HL-60 (cell line): Measurements from ENCODE around the gene PIM3.

ENCODE experiments used
- DNase-seq, 2 experiments: peaks; one replicate each; pipeline ENCODE4 v3.0.0-alpha.2; 2010 to 2020; ENCODE audit warnings: low read depth in 1 of 2, low spot score in 1 of 2
- H3K27ac ChIP-seq: fragments of 250-450 bp; sonication (Bioruptor Pico); replicated peaks from 2 replicates; pipeline ENCODE4 v1.5.1; 2020; ENCODE audit warnings: mild to moderate bottlenecking, moderate library complexity
- H3K27me3 ChIP-seq: fragments of 250-450 bp; sonication (Bioruptor Pico); 2 replicates; pipeline ENCODE4 v1.5.1; 2021; ENCODE audit warnings: mild to moderate bottlenecking, moderate library complexity; ENCODE audit not compliant: insufficient read depth, poor library complexity, severe bottlenecking
- H3K4me3 ChIP-seq: replicated peaks from 2 replicates; pipeline ENCODE4 v1.5.1; 2011; ENCODE audit warnings: mild to moderate bottlenecking, control low read depth, low read length; ENCODE audit not compliant: insufficient read depth
- GABPA ChIP-seq: IDR thresholded peaks from 2 replicates; pipeline ENCODE4 v1.6.1; 2012; ENCODE audit warnings: low read depth
- POLR2AphosphoS5 ChIP-seq: IDR thresholded peaks from 2 replicates; pipeline ENCODE4 v1.6.1; 2012; ENCODE audit warnings: low read depth
- SPI1 ChIP-seq: IDR thresholded peaks from 2 replicates; pipeline ENCODE4 v1.6.1; 2012; ENCODE audit warnings: low read depth, mild to moderate bottlenecking, borderline replicate concordance
- TF ChIP-seq, protein P1 (sequence below): IDR thresholded peaks from 2 replicates; pipeline ENCODE4 v1.6.1; 2012; ENCODE audit warnings: low read depth; ENCODE audit not compliant: insufficient replicate concordance
- TF ChIP-seq, protein P2 (sequence below): IDR thresholded peaks from one replicate; pipeline ENCODE4 v1.5.1; 2011; ENCODE audit warnings: low read length, control low read depth, inconsistent platforms; ENCODE audit not compliant: insufficient read depth

The PIM3 gene

GRCh38 chr22:49970528-49971231 is 10.1 kb downstream of the PIM3 start:
- H3K27me3 ChIP-seq, result no peaks in the 10 kb centered on the region
- peak; percentile 97 to 99 for DNase-seq
- TF ChIP-seq, protein P1, sequence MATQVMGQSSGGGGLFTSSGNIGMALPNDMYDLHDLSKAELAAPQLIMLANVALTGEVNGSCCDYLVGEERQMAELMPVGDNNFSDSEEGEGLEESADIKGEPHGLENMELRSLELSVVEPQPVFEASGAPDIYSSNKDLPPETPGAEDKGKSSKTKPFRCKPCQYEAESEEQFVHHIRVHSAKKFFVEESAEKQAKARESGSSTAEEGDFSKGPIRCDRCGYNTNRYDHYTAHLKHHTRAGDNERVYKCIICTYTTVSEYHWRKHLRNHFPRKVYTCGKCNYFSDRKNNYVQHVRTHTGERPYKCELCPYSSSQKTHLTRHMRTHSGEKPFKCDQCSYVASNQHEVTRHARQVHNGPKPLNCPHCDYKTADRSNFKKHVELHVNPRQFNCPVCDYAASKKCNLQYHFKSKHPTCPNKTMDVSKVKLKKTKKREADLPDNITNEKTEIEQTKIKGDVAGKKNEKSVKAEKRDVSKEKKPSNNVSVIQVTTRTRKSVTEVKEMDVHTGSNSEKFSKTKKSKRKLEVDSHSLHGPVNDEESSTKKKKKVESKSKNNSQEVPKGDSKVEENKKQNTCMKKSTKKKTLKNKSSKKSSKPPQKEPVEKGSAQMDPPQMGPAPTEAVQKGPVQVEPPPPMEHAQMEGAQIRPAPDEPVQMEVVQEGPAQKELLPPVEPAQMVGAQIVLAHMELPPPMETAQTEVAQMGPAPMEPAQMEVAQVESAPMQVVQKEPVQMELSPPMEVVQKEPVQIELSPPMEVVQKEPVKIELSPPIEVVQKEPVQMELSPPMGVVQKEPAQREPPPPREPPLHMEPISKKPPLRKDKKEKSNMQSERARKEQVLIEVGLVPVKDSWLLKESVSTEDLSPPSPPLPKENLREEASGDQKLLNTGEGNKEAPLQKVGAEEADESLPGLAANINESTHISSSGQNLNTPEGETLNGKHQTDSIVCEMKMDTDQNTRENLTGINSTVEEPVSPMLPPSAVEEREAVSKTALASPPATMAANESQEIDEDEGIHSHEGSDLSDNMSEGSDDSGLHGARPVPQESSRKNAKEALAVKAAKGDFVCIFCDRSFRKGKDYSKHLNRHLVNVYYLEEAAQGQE, result no peak
- TF ChIP-seq POLR2AphosphoS5, result peak; percentile 73; the same call in 1 of the 2 replicates
- H3K4me3 ChIP-seq, result peak overlapping the region; percentile 47
- peak overlapping the region; percentile 83 for H3K27ac ChIP-seq

DNA sequence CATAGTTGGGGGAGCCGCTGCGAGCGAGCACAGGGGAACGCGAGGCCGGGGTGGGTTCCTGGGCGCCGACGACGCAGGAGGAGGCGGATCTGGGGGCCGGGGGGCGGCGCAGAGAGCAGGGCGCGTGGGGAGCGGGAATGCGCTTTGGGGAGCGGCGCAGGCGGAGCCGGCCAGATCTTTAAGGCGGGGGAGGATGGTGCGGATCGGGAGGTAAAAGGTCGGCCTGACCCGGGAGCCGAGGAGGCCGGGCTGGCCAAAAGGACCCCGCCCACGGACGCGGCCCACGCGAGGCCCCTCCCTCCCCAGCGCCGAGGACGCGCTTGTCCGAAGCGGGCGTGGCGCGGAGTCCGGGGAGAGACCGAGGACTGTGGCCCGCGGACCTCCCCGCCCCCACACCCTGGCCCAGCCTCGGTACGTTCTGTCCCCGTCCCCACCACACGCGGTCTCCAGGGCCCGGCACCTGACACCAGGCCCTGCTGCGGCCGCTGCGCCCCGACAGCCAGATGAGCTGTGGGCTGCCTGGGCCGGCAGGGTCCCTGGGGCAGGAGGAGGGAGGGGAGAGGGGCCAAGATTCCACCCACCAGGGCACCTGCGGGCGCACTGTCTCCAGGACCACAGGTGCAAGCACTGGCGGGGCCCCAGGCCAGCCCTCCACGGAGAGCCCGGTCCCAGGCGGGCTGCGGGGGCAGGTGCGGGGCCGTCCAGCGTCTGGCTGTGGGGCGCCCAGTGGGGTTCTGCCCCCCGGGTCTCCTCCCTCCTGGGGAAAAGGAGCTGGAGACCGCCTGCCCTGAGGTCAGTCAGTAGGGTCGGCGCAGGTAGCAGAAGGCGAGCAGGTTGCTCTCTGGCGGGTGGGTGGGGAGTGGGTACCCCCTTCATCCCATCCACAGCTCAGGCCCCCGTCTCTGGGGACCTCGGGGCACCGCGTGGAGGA is 10.9 kb downstream of the PIM3 start:
- TF ChIP-seq, protein P2, sequence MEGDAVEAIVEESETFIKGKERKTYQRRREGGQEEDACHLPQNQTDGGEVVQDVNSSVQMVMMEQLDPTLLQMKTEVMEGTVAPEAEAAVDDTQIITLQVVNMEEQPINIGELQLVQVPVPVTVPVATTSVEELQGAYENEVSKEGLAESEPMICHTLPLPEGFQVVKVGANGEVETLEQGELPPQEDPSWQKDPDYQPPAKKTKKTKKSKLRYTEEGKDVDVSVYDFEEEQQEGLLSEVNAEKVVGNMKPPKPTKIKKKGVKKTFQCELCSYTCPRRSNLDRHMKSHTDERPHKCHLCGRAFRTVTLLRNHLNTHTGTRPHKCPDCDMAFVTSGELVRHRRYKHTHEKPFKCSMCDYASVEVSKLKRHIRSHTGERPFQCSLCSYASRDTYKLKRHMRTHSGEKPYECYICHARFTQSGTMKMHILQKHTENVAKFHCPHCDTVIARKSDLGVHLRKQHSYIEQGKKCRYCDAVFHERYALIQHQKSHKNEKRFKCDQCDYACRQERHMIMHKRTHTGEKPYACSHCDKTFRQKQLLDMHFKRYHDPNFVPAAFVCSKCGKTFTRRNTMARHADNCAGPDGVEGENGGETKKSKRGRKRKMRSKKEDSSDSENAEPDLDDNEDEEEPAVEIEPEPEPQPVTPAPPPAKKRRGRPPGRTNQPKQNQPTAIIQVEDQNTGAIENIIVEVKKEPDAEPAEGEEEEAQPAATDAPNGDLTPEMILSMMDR, result no peak
- TF ChIP-seq GABPA, result no peak
- TF ChIP-seq, protein P1, result no peak
- TF ChIP-seq POLR2AphosphoS5, result no peak
- no peak for TF ChIP-seq SPI1
- no peaks in the 10 kb centered on the region for H3K27me3 ChIP-seq
- H3K27ac ChIP-seq, result peak overlapping the region; percentile 83
- DNase-seq, result peak; percentile 45 to 83
- H3K4me3 ChIP-seq, result peak overlapping the region; percentile 47

DNA sequence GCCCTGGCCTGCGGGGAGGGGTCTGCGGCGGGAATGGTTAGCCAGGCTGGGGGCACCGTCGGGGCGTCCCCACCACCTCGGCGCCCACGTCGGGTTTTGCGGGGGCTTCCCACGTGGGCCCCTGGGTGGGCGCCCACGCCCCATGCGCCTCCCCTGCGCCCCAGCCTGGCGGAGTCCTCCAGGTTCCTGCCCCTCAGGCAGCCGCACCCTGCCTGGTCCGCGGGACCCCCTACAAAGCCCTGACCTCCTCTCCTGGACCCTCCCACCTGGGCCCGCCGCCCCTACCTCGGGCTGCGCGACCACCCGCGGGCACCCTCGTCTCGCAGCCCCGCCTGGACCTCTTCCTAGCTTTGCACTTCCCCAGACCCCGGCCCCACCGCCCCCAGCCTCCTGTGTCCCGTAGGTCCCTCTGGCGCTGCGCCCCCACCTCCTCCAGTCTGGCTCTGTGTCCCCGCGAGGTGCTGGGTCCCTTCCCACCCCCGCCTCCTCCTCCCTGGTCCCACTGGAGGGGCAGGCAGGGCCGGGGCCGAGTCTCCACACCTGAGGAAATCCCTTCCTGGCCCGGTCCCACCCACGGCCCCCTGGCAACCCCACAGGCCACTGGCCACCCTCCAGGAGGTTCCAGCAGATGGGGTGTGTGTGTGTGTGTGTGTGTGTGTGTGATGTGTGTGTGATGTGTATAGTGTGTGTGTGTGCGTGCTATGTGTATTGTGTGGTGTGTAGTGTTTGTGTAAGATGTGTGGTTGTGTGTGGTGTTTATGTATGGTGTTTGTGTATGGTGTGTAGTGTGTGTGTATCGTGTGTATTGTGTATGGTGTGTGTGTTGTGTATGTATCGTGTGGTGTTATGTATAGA is 11.8 kb downstream of the PIM3 start:
- Histone ChIP-seq H3K4me3 (peak overlapping the region; percentile 47; the same call in 1 of the 2 replicates), H3K27ac (no peak overlapping the region)

More for the DNA sequence above, 11.8 kb downstream of the PIM3 start:
- H3K27me3 ChIP-seq, result no peaks in the 10 kb centered on the region
- no peak for DNase-seq
- no peak for TF ChIP-seq GABPA
- TF ChIP-seq, protein P2, result no peak
- TF ChIP-seq, protein P1, result no peak
- TF ChIP-seq POLR2AphosphoS5, result no peak
- no peak for TF ChIP-seq SPI1
